A549 (cell line): ENCODE results near the gene ZNF23.

Experiments
- CTCF ChIP-seq: fragments of >200 bp; sonication (Bioruptor Twin); formaldehyde crosslinking; IDR thresholded peaks from 3 replicates; pipeline ENCODE4 v1.5.1; 2016
- HDAC2 ChIP-seq: fragments of 200-600 bp; sonication (generic); IDR thresholded peaks from 2 replicates; pipeline ENCODE4 v1.6.1; 2016

GRCh38 chr16:71461686-71462648, at the start of gene ZNF23:
- TF ChIP-seq CTCF (no peak; the same call in 2 of the 3 replicates), HDAC2 (peak; percentile 13; the same call in 1 of the 2 replicates)
